SKM-1 (cell line): Measurements from ENCODE around the gene MARS1.
"Not testable (repeated sequence)": the region's sequence is repeated elsewhere in the genome, so short reads cannot be mapped to it uniquely, and the experiment has no call there.

Experiments used
- DNase-seq: peaks from one replicate; lab custom pipeline; 2025; ENCODE audit not compliant: unreplicated experiment; lab: John Stamatoyannopoulos, UW

The MARS1 gene

GRCh38 chr12:57489157-57489641, 1.3 kb downstream of the MARS1 start:
- no peak for DNase-seq

- no peak for DNase-seq
Measured at GRCh38 chr12:57490126-57490525, 2.3 kb downstream of the MARS1 start.

- no peak for DNase-seq
Measured at GRCh38 chr12:57491393-57492280, 3.8 kb downstream of the MARS1 start.

GRCh38 chr12:57495051-57495701, 7.3 kb downstream of the MARS1 start:
- DNase-seq, result not testable (repeated sequence)

GRCh38 chr12:57496822-57497221, 9.0 kb downstream of the MARS1 start:
- DNase-seq, result no peak

GRCh38 chr12:57497223-57498131, 9.6 kb downstream of the MARS1 start:
- no peak for DNase-seq

GRCh38 chr12:57498132-57498502, 10.2 kb downstream of the MARS1 start:
- DNase-seq, result no peak

GRCh38 chr12:57498571-57498970, 10.7 kb downstream of the MARS1 start:
- DNase-seq, result no peak

- DNase-seq, result no peak
Measured at GRCh38 chr12:57500213-57500612, 12.3 kb downstream of the MARS1 start.

- DNase-seq, result not testable (repeated sequence)
Measured at GRCh38 chr12:57502311-57502969, 14.6 kb downstream of the MARS1 start.

GRCh38 chr12:57506541-57506940, 18.7 kb downstream of the MARS1 start:
- not testable (repeated sequence) for DNase-seq

- not testable (repeated sequence) for DNase-seq
Measured at GRCh38 chr12:57507796-57508195, 19.9 kb downstream of the MARS1 start.

- no peak for DNase-seq
Measured at GRCh38 chr12:57511161-57511560, 23.3 kb downstream of the MARS1 start.

GRCh38 chr12:57511588-57512325, 23.9 kb downstream of the MARS1 start:
- no peak for DNase-seq

- no peak for DNase-seq
Measured at GRCh38 chr12:57512665-57513064, 24.8 kb downstream of the MARS1 start.

- no peak for DNase-seq
Measured at GRCh38 chr12:57513266-57513665, 25.4 kb downstream of the MARS1 start.

GRCh38 chr12:57513677-57514076, 25.8 kb downstream of the MARS1 start:
- DNase-seq, result not testable (repeated sequence)

- DNase-seq, result not testable (repeated sequence)
Measured at GRCh38 chr12:57514246-57514645, 26.4 kb downstream of the MARS1 start.

- DNase-seq, result no peak
Measured at GRCh38 chr12:57514720-57515407, 27.0 kb downstream of the MARS1 start.
